ENCODE results near the gene TST. TPM values are rescaled to one million over a fixed set of nuclear protein-coding genes. Genes with fewer than 3 reads are reported as not detected.

Gene TST
- polyA plus RNA-seq, 1 donor (not counting 4 experiments of a cell fraction or from before 2014, with no cell fraction given): 19.9 TPM

- H3K79me2 ChIP-seq (ENCODE audit: control insufficient read depth, insufficient read depth, low read length): peaks cover 4% of the 10 kb centered on the region
- no peak overlapping the region for H3K4me3 ChIP-seq (ENCODE audit: control insufficient read depth in 2 of 3, extremely low read depth in 1 of 3, insufficient read depth in 2 of 3, low read depth in 1 of 3, low read length in 3 of 3)
- no peaks in the 10 kb centered on the region for H3K9me1 ChIP-seq (ENCODE audit: control insufficient read depth, extremely low read depth, insufficient read depth, low read length)
- H4K20me1 ChIP-seq (ENCODE audit: control insufficient read depth, extremely low read depth, insufficient read depth, low read length): no peaks in the 10 kb centered on the region
- peaks cover under 1% of the 10 kb centered on the region for H3K4me1 ChIP-seq (ENCODE audit: control insufficient read depth, extremely low read depth, insufficient read depth, low read length)
- dilution Hi-C loops (cut with MboI; ENCODE audit: extremely low pct_ligation_motif_present, low sequenced_read_pairs): no loop called here
- H2AFZ ChIP-seq (ENCODE audit: control insufficient read depth, low read length): no peak overlapping the region
- H3K36me3 ChIP-seq (ENCODE audit: control insufficient read depth in 2 of 2, extremely low read depth in 1 of 2, insufficient read depth in 2 of 2, low read length in 2 of 2): peaks cover 13 to 29% of the 10 kb centered on the region in 2 experiments
- H3K27ac ChIP-seq (ENCODE audit: control insufficient read depth, insufficient read depth, low read length): no peak overlapping the region
- no peak overlapping the region for H3K4me2 ChIP-seq (ENCODE audit: control insufficient read depth, extremely low read depth, insufficient read depth, low read depth, low read length)
- no peak overlapping the region for H3K9ac ChIP-seq (ENCODE audit: control insufficient read depth, extremely low read depth, insufficient read depth, low read length)
- no peaks in the 10 kb centered on the region for H3K9me3 ChIP-seq (ENCODE audit: control insufficient read depth, low read depth, low read length)
- no peak for DNase-seq (ENCODE audit: low read depth, low spot score)
- no peaks in the 10 kb centered on the region for H3K27me3 ChIP-seq (ENCODE audit: control insufficient read depth, extremely low read depth, insufficient read depth, low read length)
- TF ChIP-seq EZH2 (IDR thresholded peaks at IDR 0.05; ENCODE audit: low read length) (no peak), CTCF (optimal IDR thresholded peaks at IDR 0.05 in 1 of 3, IDR thresholded peaks at IDR 0.05 in 1 of 3, conservative IDR thresholded peaks at IDR 0.05 in 1 of 3; ENCODE audit: extremely low read depth in 1 of 3, insufficient read depth in 2 of 3, low read length in 3 of 3) (no peak)
- no peak for FAIRE-seq
Measured at GRCh38 chr22:37025500-37026070, 6.3 kb upstream of the TST start.

GRCh38 chr22:37024339-37025157 lies 5.3 kb upstream of the TST start:
- FAIRE-seq (no peak), DNase-seq (ENCODE audit: low read depth, low spot score) (no peak)
- H3K79me2 ChIP-seq (ENCODE audit: control insufficient read depth, insufficient read depth, low read length): peaks cover 8% of the 10 kb centered on the region
- H3K4me3 ChIP-seq (ENCODE audit: control insufficient read depth in 2 of 3, extremely low read depth in 1 of 3, insufficient read depth in 2 of 3, low read depth in 1 of 3, low read length in 3 of 3): no peak overlapping the region
- TF ChIP-seq CTCF (optimal IDR thresholded peaks at IDR 0.05 in 1 of 3, IDR thresholded peaks at IDR 0.05 in 1 of 3, conservative IDR thresholded peaks at IDR 0.05 in 1 of 3; ENCODE audit: extremely low read depth in 1 of 3, insufficient read depth in 2 of 3, low read length in 3 of 3) (no peak), EZH2 (IDR thresholded peaks at IDR 0.05; ENCODE audit: low read length) (no peak)
- no peak overlapping the region for H3K4me2 ChIP-seq (ENCODE audit: control insufficient read depth, extremely low read depth, insufficient read depth, low read depth, low read length)
- H3K27me3 ChIP-seq (ENCODE audit: control insufficient read depth, extremely low read depth, insufficient read depth, low read length): no peaks in the 10 kb centered on the region
- H3K9ac ChIP-seq (ENCODE audit: control insufficient read depth, extremely low read depth, insufficient read depth, low read length): no peak overlapping the region
- no peaks in the 10 kb centered on the region for H3K9me3 ChIP-seq (ENCODE audit: control insufficient read depth, low read depth, low read length)
- peaks cover 13 to 29% of the 10 kb centered on the region in 2 experiments for H3K36me3 ChIP-seq (ENCODE audit: control insufficient read depth in 2 of 2, extremely low read depth in 1 of 2, insufficient read depth in 2 of 2, low read length in 2 of 2)
- no peaks in the 10 kb centered on the region for H3K9me1 ChIP-seq (ENCODE audit: control insufficient read depth, extremely low read depth, insufficient read depth, low read length)
- no peak overlapping the region for H2AFZ ChIP-seq (ENCODE audit: control insufficient read depth, low read length)
- dilution Hi-C loops (cut with MboI; ENCODE audit: extremely low pct_ligation_motif_present, low sequenced_read_pairs): no loop called here
- H4K20me1 ChIP-seq (ENCODE audit: control insufficient read depth, extremely low read depth, insufficient read depth, low read length): no peaks in the 10 kb centered on the region
- H3K4me1 ChIP-seq (ENCODE audit: control insufficient read depth, extremely low read depth, insufficient read depth, low read length): peaks cover 4% of the 10 kb centered on the region
- H3K27ac ChIP-seq (ENCODE audit: control insufficient read depth, insufficient read depth, low read length): no peak overlapping the region
